ENCODE results near the gene LMX1A.

The LMX1A gene

DNA sequence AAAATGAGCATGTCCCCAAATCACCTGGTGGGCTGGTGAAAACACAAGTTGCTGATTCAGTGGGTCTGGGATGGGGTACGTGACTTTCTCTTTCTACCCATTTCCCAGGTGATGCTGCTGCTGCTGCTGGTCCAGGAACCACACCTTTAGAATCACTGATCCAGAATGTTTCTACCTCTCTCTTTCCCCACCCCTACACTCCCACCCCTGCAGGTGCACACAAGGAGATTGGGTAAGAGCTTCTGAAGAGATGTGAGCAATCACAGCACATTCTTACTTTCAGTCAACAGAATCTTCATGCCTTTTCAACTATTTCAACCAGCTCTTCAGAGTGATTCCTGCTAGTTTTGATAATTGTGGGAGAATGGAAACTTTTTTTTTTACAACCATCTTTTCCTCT, 130.9 kb downstream of the LMX1A start:
- no peak overlapping the region for H3K4me3 ChIP-seq (ENCODE audit: low read length)
- no peak for DNase-seq (ENCODE audit: low read depth)
- TF ChIP-seq, protein P1, sequence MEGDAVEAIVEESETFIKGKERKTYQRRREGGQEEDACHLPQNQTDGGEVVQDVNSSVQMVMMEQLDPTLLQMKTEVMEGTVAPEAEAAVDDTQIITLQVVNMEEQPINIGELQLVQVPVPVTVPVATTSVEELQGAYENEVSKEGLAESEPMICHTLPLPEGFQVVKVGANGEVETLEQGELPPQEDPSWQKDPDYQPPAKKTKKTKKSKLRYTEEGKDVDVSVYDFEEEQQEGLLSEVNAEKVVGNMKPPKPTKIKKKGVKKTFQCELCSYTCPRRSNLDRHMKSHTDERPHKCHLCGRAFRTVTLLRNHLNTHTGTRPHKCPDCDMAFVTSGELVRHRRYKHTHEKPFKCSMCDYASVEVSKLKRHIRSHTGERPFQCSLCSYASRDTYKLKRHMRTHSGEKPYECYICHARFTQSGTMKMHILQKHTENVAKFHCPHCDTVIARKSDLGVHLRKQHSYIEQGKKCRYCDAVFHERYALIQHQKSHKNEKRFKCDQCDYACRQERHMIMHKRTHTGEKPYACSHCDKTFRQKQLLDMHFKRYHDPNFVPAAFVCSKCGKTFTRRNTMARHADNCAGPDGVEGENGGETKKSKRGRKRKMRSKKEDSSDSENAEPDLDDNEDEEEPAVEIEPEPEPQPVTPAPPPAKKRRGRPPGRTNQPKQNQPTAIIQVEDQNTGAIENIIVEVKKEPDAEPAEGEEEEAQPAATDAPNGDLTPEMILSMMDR (conservative IDR thresholded peaks at IDR 0.05; ENCODE audit: low read length): no peak

DNA sequence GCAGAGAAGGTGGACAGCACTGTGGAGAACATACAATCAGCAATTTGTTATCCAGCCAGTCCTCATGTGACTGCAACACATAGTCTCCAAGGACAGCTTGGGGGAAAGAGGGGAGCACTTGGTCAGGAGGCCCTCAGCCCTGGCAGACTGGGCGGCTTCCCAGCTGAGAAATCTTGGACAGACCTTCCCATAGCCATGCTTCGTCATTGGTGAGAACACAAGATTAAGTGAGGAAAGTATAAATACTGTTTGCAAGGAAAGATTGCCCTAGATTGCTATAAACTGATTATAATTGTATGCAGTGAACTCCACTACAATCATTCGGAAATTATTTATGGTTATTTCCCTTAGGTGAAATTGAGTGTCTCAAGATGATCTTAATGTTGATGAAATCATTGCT, 131.5 kb downstream of the LMX1A start:
- H3K4me3 ChIP-seq (ENCODE audit: low read length): no peak overlapping the region
- TF ChIP-seq, protein P1 (conservative IDR thresholded peaks at IDR 0.05; ENCODE audit: low read length): no peak
- DNase-seq (ENCODE audit: low read depth): no peak

DNA sequence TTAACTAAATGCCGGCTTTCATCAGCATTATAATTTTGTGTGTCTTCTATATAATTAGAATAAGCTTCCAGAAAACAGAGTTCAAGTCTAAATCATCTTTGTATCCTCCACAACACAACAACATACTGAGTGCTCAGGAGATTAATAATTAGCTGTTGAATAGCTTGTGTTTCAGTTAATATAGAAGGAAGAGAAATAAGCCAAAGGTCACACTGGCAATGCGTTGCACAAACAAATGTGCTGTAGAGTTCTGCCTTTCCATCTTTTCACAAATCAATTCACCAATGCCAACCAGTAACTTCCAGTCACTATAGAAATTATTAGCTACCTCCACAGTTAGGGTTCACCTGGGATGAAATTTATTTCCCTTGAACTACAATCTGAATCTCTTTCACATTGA, 132.0 kb downstream of the LMX1A start:
- no peak for DNase-seq (ENCODE audit: low read depth)
- TF ChIP-seq, protein P1 (conservative IDR thresholded peaks at IDR 0.05; ENCODE audit: low read length): no peak

DNA sequence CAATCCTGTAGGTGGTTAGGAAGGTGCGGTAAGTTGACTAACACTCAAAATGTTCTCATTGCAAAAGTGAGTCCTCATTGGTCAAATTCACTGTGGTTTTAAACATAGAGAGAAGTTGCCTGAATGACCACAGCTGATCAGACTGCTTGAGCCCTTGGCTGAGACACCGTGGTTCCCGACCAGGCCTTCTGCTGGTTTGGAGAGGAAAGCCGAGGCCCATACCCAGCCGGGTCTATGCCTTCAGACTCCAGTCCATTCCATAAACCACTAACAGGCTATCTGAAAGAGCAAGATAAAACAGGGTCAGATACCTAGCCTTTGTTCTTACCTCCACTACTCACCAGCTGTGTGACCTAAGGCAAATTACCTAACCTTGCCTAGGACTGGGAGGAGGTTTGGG, 133.9 kb downstream of the LMX1A start:
- DNase-seq (ENCODE audit: low read depth): no peak
- TF ChIP-seq, protein P1 (conservative IDR thresholded peaks at IDR 0.05; ENCODE audit: low read length): no peak
- H3K4me3 ChIP-seq (ENCODE audit: low read length): no peak overlapping the region

More for the DNA sequence above, 132.0 kb downstream of the LMX1A start:
- no peak overlapping the region for H3K4me3 ChIP-seq (ENCODE audit: low read length)

DNA sequence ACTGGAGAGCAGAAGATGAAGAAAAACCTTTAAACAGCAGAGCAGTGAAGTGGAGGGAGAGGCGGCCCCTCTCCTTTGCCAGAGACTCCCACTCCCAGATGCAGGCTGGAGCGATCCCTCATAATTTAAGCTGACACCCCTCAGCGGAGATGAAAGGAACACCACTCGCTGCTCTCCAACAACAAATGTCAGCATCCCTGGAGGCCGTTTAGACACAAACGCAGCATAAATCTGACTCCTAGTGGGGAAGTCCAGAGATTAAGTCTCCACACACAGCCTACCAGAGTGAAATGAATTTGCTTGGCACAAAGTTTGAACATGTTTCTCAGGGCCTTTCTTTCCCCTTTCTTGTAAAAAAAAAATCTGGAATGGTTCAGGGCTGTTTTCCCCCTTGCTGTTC, 137.8 kb downstream of the LMX1A start:
- no peak for DNase-seq (ENCODE audit: low read depth)
- H3K4me3 ChIP-seq (ENCODE audit: low read length): no peak overlapping the region
- TF ChIP-seq, protein P1 (conservative IDR thresholded peaks at IDR 0.05; ENCODE audit: low read length): no peak

DNA sequence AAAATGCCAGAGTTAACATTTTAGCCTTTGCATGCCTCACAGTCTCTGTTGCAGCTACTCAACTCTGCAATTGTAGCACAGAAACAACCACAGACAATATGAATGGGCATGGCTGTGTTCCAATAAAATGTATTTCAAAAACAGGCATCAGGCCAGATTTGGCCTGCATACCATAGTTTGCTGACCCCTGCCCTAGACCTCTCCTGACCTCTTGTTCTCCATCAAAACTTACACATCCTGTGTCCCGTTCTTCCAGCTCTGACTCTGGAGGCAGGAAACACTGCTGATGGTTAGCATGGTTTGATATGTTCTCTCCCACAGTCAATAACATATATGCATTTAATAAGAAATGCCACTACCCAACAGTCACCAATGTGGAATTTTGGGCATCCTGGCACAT, 138.6 kb downstream of the LMX1A start:
- H3K4me3 ChIP-seq (ENCODE audit: low read length): no peak overlapping the region
- TF ChIP-seq, protein P1 (conservative IDR thresholded peaks at IDR 0.05; ENCODE audit: low read length): no peak
- no peak for DNase-seq (ENCODE audit: low read depth)

DNA sequence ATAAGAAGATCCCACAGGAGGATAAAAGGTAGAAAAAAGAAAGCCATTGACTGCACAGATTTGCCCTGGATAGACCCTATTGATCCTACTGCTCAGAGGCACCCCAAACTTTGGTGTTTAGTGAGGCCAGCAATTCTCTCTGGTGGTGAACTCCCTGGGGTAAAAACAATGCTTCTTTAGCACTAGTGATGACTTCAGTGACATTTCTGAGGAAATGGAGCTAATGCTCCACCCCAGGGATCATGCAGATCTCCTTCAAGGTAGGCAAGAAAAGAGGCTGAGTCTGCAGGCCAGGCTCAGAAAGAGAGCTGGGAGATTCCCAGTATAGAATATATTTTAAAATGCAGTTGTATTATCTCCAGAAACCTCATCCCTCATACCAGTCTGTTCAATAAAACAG, 140.3 kb downstream of the LMX1A start:
- H3K4me3 ChIP-seq (ENCODE audit: low read length): no peak overlapping the region
- TF ChIP-seq, protein P1 (conservative IDR thresholded peaks at IDR 0.05; ENCODE audit: low read length): no peak
- no peak for DNase-seq (ENCODE audit: low read depth)
